ENCODE measurements around the gene EXOC1. TPM values are rescaled to one million over a fixed set of nuclear protein-coding genes. Genes with fewer than 3 reads are reported as not detected.

Gene EXOC1
- total RNA-seq, 4 donors from 2014 or later: 26.2 to 60.8 (median 43.1) TPM

DNA sequence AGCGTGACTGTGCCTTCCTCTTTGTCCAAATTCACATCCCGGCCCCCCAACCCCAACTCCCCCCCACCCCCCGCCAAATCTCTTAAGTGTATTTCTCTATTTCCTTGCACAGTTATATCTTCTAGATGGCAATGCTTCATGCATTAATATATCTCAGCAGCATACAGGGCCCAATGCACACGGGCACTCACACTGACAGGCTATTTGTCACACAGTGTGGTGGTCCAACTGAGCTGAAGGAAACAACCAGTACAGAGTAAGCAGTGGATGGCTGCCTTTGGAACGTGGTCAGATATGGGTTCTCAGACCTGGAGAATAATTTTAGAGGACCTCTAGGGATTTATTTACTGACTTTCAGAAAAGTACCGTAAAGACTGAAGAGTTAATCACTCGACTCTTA, 681 bp downstream of the EXOC1 start:
- H3K27me3 ChIP-seq: no peaks in the 10 kb centered on the region
- H3K4me1 ChIP-seq: peaks cover 0 to 27% (median 17%) of the 10 kb centered on the region in 4 donors
- in situ Hi-C loops (cut with MboI; ENCODE audit: low pct_ligation_motif_present in 1 of 4, low pct_unique_long_range_greater_than_20kb in 1 of 4, low sequenced_read_pairs in 3 of 4) (loop anchor here in 3 of 4 donors (25.0 kb wide), 2 partner anchors 492 to 517 kb away; partner anchors contain the start of gene SRD5A3 (in 2 of the 3)), intact Hi-C loops (cut with DNase I; ENCODE audit: low total_unique reads) (no loop called here)
- H3K36me3 ChIP-seq: no peaks in the 10 kb centered on the region
- no peak for TF ChIP-seq EP300 (IDR thresholded peaks at IDR 0.05; ENCODE audit: low read depth)
- TF ChIP-seq, protein P1, sequence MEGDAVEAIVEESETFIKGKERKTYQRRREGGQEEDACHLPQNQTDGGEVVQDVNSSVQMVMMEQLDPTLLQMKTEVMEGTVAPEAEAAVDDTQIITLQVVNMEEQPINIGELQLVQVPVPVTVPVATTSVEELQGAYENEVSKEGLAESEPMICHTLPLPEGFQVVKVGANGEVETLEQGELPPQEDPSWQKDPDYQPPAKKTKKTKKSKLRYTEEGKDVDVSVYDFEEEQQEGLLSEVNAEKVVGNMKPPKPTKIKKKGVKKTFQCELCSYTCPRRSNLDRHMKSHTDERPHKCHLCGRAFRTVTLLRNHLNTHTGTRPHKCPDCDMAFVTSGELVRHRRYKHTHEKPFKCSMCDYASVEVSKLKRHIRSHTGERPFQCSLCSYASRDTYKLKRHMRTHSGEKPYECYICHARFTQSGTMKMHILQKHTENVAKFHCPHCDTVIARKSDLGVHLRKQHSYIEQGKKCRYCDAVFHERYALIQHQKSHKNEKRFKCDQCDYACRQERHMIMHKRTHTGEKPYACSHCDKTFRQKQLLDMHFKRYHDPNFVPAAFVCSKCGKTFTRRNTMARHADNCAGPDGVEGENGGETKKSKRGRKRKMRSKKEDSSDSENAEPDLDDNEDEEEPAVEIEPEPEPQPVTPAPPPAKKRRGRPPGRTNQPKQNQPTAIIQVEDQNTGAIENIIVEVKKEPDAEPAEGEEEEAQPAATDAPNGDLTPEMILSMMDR (IDR thresholded peaks at IDR 0.05): no peak
- H3K9me3 ChIP-seq: no peaks in the 10 kb centered on the region
- H3K27ac ChIP-seq: peak overlapping the region; percentile 83 to 87 (median 85)
- DNase-seq: no peak
- 17 to 50% methylated on average over 2 to 7 of the region's 7 CpGs for WGBS, 2 donors (ENCODE audit: low coverage in 1 of 2)
- peak overlapping the region; percentile 68 to 80 (median 70) for H3K4me3 ChIP-seq

DNA sequence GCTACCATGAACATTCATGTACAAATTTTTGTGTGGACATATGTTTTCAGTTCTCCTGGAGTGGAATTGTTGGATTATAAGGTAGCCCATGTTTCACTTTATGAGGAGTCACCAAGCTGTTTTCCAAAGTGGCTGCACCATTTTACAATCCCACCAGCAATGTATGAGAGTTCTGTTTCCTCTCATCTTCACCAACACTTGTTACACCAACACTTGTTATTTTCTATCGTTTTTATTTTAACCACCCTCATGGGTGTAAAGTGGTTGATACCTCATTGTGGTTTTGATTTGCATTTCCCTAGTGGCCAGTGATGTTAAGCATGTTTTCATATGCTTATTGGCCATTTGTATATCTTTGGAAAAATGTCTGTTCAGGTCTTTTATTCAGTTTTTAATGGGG, 4.1 kb downstream of the EXOC1 start:
- H3K27ac ChIP-seq: no peak overlapping the region
- no peaks in the 10 kb centered on the region for H3K9me3 ChIP-seq
- H3K4me3 ChIP-seq: no peak overlapping the region
- 71 to 79% methylated on average over 1 of the region's 1 CpG for WGBS, 2 donors (ENCODE audit: low coverage in 1 of 2)
- no peaks in the 10 kb centered on the region for H3K27me3 ChIP-seq
- no peak for TF ChIP-seq POLR2AphosphoS5 (IDR thresholded peaks at IDR 0.05)
- TF ChIP-seq, protein P1 (IDR thresholded peaks at IDR 0.05): no peak
- no peak for TF ChIP-seq POLR2A (IDR thresholded peaks at IDR 0.05)
- TF ChIP-seq EP300 (IDR thresholded peaks at IDR 0.05; ENCODE audit: low read depth): no peak
- H3K36me3 ChIP-seq: peaks cover 0 to 29% (median 4%) of the 10 kb centered on the region in 4 donors
- intact Hi-C loops (cut with DNase I; ENCODE audit: low total_unique reads): no loop called here
- H3K4me1 ChIP-seq: peaks cover 0 to 26% (median 17%) of the 10 kb centered on the region in 4 donors
- in situ Hi-C loops (cut with MboI; ENCODE audit: low pct_ligation_motif_present in 1 of 4, low pct_unique_long_range_greater_than_20kb in 1 of 4, low sequenced_read_pairs in 3 of 4): loop anchor here in 3 of 4 donors (25.0 kb wide), 2 partner anchors 495 to 520 kb away; partner anchors contain the start of gene SRD5A3 (in 2 of the 3)
- no peak for DNase-seq

DNA sequence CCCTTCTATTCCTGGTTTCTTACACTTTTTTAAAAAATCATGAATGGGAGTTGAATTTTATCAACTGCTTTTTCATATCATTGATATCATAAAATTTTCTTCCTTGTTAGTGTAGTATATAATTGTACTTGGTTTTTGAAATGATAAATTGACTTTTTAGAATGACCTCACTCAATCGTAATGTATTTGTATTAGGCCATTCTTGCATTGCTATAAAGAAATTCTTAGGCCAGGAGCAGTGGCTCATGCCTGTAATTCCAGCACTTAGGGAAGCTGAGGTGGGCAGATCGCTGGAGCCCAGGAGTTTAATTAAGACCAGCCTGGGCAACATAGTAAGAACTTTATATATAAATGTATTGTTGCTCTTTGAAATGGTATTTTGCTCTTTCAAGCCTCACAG, 6.3 kb downstream of the EXOC1 start:
- TF ChIP-seq POLR2AphosphoS5 (IDR thresholded peaks at IDR 0.05) (no peak), EP300 (IDR thresholded peaks at IDR 0.05; ENCODE audit: low read depth) (no peak), POLR2A (IDR thresholded peaks at IDR 0.05) (no peak)
- TF ChIP-seq, protein P1 (IDR thresholded peaks at IDR 0.05): no peak
- intact Hi-C loops (cut with DNase I; ENCODE audit: low total_unique reads): no loop called here
- Histone ChIP-seq H3K4me1 (peaks cover 0 to 15% (median 10%) of the 10 kb centered on the region in 4 donors), H3K27ac (no peak overlapping the region), H3K36me3 (peaks cover 0 to 39% (median 7%) of the 10 kb centered on the region in 4 donors), H3K27me3 (no peaks in the 10 kb centered on the region), H3K4me3 (no peak overlapping the region), H3K9me3 (no peaks in the 10 kb centered on the region)
- in situ Hi-C loops (cut with MboI; ENCODE audit: low pct_ligation_motif_present in 1 of 4, low pct_unique_long_range_greater_than_20kb in 1 of 4, low sequenced_read_pairs in 3 of 4): loop anchor here in 3 of 4 donors (25.0 kb wide), 2 partner anchors 497 to 522 kb away; partner anchors contain the start of gene SRD5A3 (in 2 of the 3)
- no peak for DNase-seq
- 58 to 74% methylated on average over 2 of the region's 2 CpGs for WGBS, 2 donors (ENCODE audit: low coverage in 1 of 2)

DNA sequence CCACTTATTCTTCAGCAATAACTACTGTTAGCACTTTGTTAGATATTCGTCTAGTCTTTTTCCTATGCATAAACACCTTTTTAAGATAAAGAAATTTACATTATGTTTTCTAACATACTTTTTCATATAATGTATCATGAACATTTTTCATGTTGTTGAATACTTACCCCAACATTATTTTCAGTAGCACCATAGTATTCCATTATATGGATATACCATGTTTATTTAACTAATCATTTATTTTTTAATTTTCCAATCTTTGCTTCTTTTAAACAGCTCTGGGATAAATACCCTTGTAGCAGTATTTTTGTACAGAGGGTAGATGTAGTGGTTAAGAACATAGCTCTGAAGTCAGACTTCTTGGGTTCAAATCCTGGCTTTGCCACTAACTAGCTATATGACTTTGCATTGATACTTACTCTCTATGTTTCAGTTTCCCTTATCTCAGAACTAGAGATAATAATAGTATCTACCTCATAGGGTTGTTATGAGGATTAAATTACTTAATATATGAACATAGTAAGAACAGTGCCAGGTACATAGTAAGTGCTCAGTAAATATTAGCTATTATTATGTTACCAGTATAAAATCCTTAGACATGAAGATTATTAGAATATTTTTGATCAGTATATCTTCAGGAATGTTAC, 11.3 kb downstream of the EXOC1 start:
- in situ Hi-C loops (cut with MboI; ENCODE audit: low pct_ligation_motif_present in 1 of 4, low pct_unique_long_range_greater_than_20kb in 1 of 4, low sequenced_read_pairs in 3 of 4) (loop anchor here in 3 of 4 donors (25.0 kb wide), 2 partner anchors 502 to 527 kb away; partner anchors contain the start of gene SRD5A3 (in 2 of the 3)), intact Hi-C loops (cut with DNase I; ENCODE audit: low total_unique reads) (no loop called here)
- Histone ChIP-seq H3K27me3 (no peaks in the 10 kb centered on the region), H3K9me3 (no peaks in the 10 kb centered on the region), H3K27ac (no peak overlapping the region), H3K4me1 (peaks cover 0 to 20% (median 0%) of the 10 kb centered on the region in 4 donors), H3K4me3 (no peak overlapping the region), H3K36me3 (peaks cover 0 to 55% (median 13%) of the 10 kb centered on the region in 4 donors)
- no peak for TF ChIP-seq POLR2AphosphoS5 (IDR thresholded peaks at IDR 0.05)
- TF ChIP-seq EP300 (IDR thresholded peaks at IDR 0.05; ENCODE audit: low read depth): no peak
- TF ChIP-seq POLR2A (IDR thresholded peaks at IDR 0.05): no peak
- TF ChIP-seq, protein P1 (IDR thresholded peaks at IDR 0.05): no peak
- no peak for DNase-seq
- 88 to 93% methylated on average over 1 of the region's 1 CpG for WGBS, 2 donors (ENCODE audit: low coverage in 1 of 2)

Measured in transverse colon (tissue), 4 donors.